ENCODE results near the gene VSTM4.

Gene VSTM4

DNA sequence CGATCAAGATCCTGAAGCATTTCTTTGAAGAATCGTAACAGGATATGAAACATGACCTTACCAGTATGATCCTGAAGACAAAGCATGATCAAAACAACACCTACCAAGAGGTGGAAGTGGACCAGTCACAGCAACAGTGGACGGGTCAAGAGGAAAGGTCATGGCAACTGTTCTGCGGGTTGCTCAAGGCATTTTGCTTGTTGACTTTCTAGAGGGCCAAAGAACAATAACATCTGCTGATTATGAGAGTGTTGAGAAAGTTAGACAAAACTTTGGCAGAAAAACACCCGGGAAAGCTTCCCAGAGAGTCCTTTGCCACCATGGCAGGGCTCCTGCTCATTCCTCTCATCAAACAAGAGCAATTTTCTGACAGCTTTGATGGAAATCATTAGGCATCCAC lies 110.1 kb downstream of the VSTM4 start:
- TF ChIP-seq, protein P1, sequence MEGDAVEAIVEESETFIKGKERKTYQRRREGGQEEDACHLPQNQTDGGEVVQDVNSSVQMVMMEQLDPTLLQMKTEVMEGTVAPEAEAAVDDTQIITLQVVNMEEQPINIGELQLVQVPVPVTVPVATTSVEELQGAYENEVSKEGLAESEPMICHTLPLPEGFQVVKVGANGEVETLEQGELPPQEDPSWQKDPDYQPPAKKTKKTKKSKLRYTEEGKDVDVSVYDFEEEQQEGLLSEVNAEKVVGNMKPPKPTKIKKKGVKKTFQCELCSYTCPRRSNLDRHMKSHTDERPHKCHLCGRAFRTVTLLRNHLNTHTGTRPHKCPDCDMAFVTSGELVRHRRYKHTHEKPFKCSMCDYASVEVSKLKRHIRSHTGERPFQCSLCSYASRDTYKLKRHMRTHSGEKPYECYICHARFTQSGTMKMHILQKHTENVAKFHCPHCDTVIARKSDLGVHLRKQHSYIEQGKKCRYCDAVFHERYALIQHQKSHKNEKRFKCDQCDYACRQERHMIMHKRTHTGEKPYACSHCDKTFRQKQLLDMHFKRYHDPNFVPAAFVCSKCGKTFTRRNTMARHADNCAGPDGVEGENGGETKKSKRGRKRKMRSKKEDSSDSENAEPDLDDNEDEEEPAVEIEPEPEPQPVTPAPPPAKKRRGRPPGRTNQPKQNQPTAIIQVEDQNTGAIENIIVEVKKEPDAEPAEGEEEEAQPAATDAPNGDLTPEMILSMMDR (conservative IDR thresholded peaks at IDR 0.05; ENCODE audit: low read length) = no peak
- no peak overlapping the region for H3K4me3 ChIP-seq (ENCODE audit: low read length)
- no peak for DNase-seq (ENCODE audit: low read depth)

DNA sequence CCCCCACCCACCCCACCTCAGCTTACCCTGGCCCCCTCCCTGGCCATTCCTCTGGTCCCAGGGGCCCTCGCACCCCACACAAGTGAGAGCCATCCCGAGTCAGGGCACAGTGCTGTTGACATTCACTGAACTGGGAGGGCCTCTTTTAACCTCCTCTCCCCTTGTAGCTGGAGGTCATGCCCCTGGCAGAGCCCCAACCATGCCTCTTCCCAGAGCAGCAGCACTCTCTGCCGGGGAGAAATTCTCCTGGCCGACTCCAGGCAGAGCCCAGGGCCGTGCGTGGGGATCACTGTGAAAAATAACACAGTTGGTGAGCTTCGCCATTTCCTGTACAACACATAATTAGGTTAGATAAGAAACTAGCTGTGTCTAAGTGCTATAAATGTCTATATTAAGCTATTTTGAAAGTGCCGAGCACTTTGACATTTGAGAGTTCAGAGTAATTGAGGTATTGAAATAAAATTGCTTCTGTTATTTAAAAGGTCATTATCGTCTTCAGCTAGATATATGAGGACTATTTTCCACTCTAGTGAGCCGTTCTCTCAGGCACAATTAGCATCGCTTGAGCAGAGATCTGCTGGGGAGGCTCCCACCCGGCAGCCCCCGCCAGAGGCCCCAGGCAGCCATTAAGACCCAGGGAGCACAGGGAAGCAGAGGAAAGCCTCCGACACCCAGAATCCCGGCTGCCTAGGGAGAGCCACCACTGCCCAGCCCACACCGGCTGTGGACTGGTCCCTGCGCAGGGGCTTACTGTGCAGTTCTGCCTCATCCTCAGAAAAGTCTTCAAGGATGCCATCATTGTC lies 113.3 kb downstream of the VSTM4 start:
- DNase-seq (ENCODE audit: low read depth) = no peak
- TF ChIP-seq, protein P1 (conservative IDR thresholded peaks at IDR 0.05; ENCODE audit: low read length) = no peak
- H3K4me3 ChIP-seq (ENCODE audit: low read length) = no peak overlapping the region

DNA sequence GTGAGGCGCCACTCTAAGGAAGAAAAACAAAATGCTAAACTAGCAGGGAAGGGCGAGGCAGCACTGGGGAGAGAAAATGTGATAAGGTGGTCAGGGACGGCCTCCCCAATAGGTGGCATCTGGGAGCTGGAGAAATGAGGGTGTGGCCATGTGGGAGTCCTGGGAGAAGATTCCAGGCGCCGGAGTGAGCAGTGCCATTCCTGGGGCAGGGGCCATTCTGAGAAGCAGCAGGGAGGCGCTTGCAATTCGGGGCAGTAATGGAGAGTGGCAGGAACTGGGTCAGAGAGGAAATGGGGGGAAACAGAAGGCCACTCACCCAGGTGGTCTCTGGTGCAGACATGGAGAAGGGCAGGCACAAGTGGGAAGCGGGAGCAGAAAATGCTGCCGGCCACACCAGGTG lies 113.9 kb downstream of the VSTM4 start:
- no peak overlapping the region for H3K4me3 ChIP-seq (ENCODE audit: low read length)
- TF ChIP-seq, protein P1 (conservative IDR thresholded peaks at IDR 0.05; ENCODE audit: low read length) = no peak
- no peak for DNase-seq (ENCODE audit: low read depth)

DNA sequence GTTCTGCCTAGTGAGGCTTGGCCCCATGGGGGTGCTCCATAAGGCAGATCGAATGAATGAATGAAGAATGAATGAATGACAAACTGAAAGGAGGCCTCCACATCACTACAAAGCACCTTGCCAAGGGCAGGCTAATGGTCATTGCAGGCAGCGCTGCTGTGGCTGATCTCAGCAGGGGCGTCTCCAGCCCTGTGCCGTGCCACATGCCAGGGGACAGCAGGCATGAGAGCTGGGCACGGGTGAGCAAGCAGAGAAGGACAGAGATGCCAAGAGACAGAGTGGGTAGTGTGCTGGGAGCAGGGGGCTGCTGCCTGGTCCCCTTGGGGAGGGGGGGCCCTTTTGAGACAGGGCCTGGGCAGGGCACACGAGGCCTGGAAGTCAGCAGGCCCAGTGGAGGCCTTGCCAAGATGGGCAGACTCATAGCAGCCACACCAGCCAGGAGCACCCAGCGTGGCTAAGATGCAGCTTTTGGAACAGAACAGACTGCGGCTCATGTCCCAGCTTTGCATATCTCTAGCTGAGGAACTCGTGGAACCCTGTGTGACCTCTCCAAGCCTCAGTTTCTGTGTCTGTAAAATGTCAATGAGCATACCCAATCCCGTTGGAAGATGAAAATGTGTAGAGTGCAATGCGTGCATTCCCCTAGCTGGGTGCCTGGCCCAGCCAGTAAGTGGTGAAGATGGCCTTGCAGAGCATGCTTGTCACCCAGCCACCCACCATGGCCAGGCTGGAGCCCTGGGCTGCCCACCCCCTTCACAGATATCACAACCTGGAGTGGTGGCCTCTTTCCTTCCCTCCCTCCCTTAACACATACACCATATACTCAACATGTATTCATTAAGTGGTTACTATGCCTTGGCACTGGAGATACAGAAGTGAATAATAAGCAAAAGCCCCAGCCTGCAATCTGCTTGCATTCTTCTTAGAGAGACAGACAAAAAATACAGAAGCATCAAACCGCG lies 114.6 kb downstream of the VSTM4 start:
- no peak for DNase-seq (ENCODE audit: low read depth)
- TF ChIP-seq, protein P1 (conservative IDR thresholded peaks at IDR 0.05; ENCODE audit: low read length) = no peak
- H3K4me3 ChIP-seq (ENCODE audit: low read length) = no peak overlapping the region

DNA sequence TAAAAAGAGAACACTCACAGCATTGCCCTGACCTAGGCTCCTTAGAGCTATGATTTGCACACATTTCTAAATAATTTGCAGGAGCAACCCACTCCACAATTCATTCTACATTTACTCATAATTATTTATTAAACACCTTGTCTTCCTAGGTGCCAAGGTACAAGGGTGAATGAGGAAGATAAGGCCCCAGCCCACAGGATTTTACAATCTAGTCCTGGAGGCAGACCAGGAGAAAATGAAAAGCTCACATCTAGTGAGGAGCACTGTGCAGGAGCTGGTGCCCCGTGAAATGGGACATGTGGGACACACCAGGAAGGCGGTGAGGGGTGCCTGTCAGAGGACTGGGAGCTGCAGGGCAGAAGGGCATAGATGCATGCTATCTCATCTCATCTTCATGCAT lies 116.0 kb downstream of the VSTM4 start:
- TF ChIP-seq, protein P1 (conservative IDR thresholded peaks at IDR 0.05; ENCODE audit: low read length) = no peak
- no peak for DNase-seq (ENCODE audit: low read depth)
- H3K4me3 ChIP-seq (ENCODE audit: low read length) = no peak overlapping the region

DNA sequence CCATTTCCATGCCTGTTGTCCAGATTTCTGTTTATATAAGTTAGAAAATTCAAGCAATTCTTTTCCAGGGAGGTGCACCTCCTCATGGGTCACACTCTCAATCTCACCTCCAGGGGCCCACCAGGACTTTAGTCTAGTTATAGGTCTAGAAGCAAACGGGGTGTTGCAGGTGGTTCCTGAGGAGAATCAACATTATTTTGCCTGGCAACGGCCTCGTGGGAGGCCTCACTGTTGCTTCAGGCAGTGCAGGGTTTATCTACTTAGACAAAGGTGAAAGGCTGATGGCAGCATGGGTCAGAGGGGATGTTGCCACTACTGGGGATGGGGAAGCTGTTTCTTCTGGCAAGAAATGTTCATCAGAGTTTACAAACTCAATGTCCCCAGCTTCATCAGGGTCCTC lies 119.0 kb downstream of the VSTM4 start:
- TF ChIP-seq, protein P1 (conservative IDR thresholded peaks at IDR 0.05; ENCODE audit: low read length) = no peak
- DNase-seq (ENCODE audit: low read depth) = no peak
- H3K4me3 ChIP-seq (ENCODE audit: low read length) = no peak overlapping the region
